ENCODE data around the gene MDFIC. TPM values are rescaled to one million over a fixed set of nuclear protein-coding genes. Genes with fewer than 3 reads are reported as not detected.

MDFIC gene, protein sequence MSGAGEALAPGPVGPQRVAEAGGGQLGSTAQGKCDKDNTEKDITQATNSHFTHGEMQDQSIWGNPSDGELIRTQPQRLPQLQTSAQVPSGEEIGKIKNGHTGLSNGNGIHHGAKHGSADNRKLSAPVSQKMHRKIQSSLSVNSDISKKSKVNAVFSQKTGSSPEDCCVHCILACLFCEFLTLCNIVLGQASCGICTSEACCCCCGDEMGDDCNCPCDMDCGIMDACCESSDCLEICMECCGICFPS
- 6.7 to 8.6 TPM (median 8.5 TPM) in 3 replicates for polyA plus RNA-seq
- 20.6 TPM for polyA plus RNA-seq (2011; ENCODE audit: low read depth)
- polyA plus RNA-seq (2011; cell fraction: cytosol; rRNA removed) = 5.2 and 11.7 TPM in 2 replicates
- polyA plus RNA-seq (2011; cell fraction: nucleus; rRNA removed) = 3.9 and 4.8 TPM in 2 replicates
- polyA plus RNA-seq (2012; ENCODE audit: low replicate concordance) = 7.0 and 8.4 TPM in 2 replicates
- 3.3 to 8.6 TPM (median 6.9 TPM) in 3 replicates for polyA minus RNA-seq
- polyA minus RNA-seq (2011; cell fraction: cytosol; rRNA and poly(A)+ RNA removed) = 8.4 TPM
- polyA minus RNA-seq (2011; cell fraction: nucleus; rRNA and poly(A)+ RNA removed) = 1.6 and 2.7 TPM in 2 replicates

DNA sequence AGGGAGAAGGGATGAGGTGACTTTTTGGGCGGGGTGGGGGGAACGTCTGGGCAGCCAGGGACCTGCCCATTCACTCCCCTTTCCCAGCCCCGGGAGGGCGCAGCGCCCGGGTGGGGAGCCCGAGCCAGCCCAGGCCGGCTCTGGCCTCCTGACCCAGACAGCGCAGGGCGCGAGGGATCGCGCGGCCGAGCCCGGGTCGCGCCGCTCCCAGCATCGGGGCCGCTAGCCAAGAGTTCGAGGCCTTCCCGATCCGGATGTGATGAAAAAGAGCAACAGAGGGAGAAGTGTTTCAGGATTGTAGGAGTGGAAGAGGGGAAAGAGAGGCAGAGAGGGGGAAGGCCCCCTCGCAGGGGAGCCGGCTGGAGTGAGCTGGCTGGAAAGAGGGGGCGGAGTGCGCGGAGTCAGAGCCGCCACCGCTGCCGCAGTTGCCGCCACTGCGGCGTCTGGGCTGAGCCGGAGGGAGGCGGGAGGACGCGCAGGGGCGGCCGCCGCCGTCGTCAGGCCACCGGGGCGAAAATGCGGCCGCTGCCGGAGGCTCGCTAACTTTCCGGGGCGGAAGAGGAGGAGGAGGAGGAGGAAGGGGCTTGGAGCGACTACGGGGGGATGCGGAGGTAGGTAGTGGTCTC, at the start of gene MDFIC:
Gene MDFIC (plus strand): TSS at position 69 of the 626 bp plus-strand sequence. CDS start 940 bp downstream, outside the sequence.
- dilution Hi-C loops (cut with MboI; ENCODE audit: extremely low pct_ligation_motif_present, low sequenced_read_pairs) = no loop called here
- DNase-seq (ENCODE audit: low read depth, low spot score) = no peak
- H3K4me1 ChIP-seq (ENCODE audit: control insufficient read depth, extremely low read depth, insufficient read depth, low read length) = peaks cover 16% of the 10 kb centered on the region

DNA sequence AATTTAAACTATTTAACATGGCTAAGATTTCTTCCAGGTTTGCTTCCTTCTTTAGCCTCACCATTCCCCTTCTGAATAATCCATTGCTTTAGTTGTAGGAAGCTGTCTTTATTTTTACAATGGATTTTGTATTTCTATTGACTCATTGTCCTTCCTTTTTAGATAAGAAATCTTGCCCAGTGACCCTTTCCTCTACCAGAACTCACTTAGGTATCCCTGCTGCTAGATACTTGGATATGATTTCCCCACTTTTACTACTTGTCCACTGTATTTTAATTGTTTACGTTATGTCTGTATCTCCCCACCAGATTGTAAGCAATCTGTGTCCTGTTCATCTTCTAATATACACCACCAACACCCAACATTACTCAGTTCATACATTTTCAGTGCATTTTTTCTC, 47.7 kb upstream of the MDFIC start:
- no peaks in the 10 kb centered on the region for H3K9me1 ChIP-seq (ENCODE audit: control insufficient read depth, extremely low read depth, insufficient read depth, low read length)
- H2AFZ ChIP-seq (ENCODE audit: control insufficient read depth, low read length) = no peak overlapping the region
- H3K9me3 ChIP-seq (ENCODE audit: control insufficient read depth, low read depth, low read length) = no peaks in the 10 kb centered on the region
- dilution Hi-C loops (cut with MboI; ENCODE audit: extremely low pct_ligation_motif_present, low sequenced_read_pairs) = no loop called here
- H3K4me3 ChIP-seq (ENCODE audit: control insufficient read depth in 2 of 3, extremely low read depth in 1 of 3, insufficient read depth in 2 of 3, low read depth in 1 of 3, low read length in 3 of 3) = no peak overlapping the region
- H3K9ac ChIP-seq (ENCODE audit: control insufficient read depth, extremely low read depth, insufficient read depth, low read length) = no peak overlapping the region
- no peak overlapping the region for H3K27ac ChIP-seq (ENCODE audit: control insufficient read depth, insufficient read depth, low read length)
- no peaks in the 10 kb centered on the region for H4K20me1 ChIP-seq (ENCODE audit: control insufficient read depth, extremely low read depth, insufficient read depth, low read length)
- H3K79me2 ChIP-seq (ENCODE audit: control insufficient read depth, insufficient read depth, low read length) = no peaks in the 10 kb centered on the region
- TF ChIP-seq, protein P1, sequence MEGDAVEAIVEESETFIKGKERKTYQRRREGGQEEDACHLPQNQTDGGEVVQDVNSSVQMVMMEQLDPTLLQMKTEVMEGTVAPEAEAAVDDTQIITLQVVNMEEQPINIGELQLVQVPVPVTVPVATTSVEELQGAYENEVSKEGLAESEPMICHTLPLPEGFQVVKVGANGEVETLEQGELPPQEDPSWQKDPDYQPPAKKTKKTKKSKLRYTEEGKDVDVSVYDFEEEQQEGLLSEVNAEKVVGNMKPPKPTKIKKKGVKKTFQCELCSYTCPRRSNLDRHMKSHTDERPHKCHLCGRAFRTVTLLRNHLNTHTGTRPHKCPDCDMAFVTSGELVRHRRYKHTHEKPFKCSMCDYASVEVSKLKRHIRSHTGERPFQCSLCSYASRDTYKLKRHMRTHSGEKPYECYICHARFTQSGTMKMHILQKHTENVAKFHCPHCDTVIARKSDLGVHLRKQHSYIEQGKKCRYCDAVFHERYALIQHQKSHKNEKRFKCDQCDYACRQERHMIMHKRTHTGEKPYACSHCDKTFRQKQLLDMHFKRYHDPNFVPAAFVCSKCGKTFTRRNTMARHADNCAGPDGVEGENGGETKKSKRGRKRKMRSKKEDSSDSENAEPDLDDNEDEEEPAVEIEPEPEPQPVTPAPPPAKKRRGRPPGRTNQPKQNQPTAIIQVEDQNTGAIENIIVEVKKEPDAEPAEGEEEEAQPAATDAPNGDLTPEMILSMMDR (optimal IDR thresholded peaks at IDR 0.05 in 1 of 3, IDR thresholded peaks at IDR 0.05 in 1 of 3, conservative IDR thresholded peaks at IDR 0.05 in 1 of 3; ENCODE audit: extremely low read depth in 1 of 3, insufficient read depth in 2 of 3, low read length in 3 of 3) = no peak
- no peak for TF ChIP-seq EZH2 (IDR thresholded peaks at IDR 0.05; ENCODE audit: low read length)
- FAIRE-seq (no peak), DNase-seq (ENCODE audit: low read depth, low spot score) (no peak)
- H3K27me3 ChIP-seq (ENCODE audit: control insufficient read depth, extremely low read depth, insufficient read depth, low read length) = no peaks in the 10 kb centered on the region
- no peak overlapping the region for H3K4me2 ChIP-seq (ENCODE audit: control insufficient read depth, extremely low read depth, insufficient read depth, low read depth, low read length)
- H3K4me1 ChIP-seq (ENCODE audit: control insufficient read depth, extremely low read depth, insufficient read depth, low read length) = no peaks in the 10 kb centered on the region
- no peaks in the 10 kb centered on the region for H3K36me3 ChIP-seq (ENCODE audit: control insufficient read depth in 2 of 2, extremely low read depth in 1 of 2, insufficient read depth in 2 of 2, low read length in 2 of 2)

More for the DNA sequence above, at the start of gene MDFIC:
- Histone ChIP-seq H3K9ac (ENCODE audit: control insufficient read depth, extremely low read depth, insufficient read depth, low read length) (peak within 1 kb of the TSS; percentile 80), H3K79me2 (ENCODE audit: control insufficient read depth, insufficient read depth, low read length) (no peaks in the 10 kb centered on the region), H2AFZ (ENCODE audit: control insufficient read depth, low read length) (peak within 1 kb of the TSS; percentile 95), H3K27ac (ENCODE audit: control insufficient read depth, insufficient read depth, low read length) (peak within 1 kb of the TSS; percentile 61), H3K36me3 (ENCODE audit: control insufficient read depth in 2 of 2, extremely low read depth in 1 of 2, insufficient read depth in 2 of 2, low read length in 2 of 2) (no peaks in the 10 kb centered on the region), H3K9me3 (ENCODE audit: control insufficient read depth, low read depth, low read length) (no peaks in the 10 kb centered on the region), H3K9me1 (ENCODE audit: control insufficient read depth, extremely low read depth, insufficient read depth, low read length) (no peaks in the 10 kb centered on the region), H3K4me2 (ENCODE audit: control insufficient read depth, extremely low read depth, insufficient read depth, low read depth, low read length) (peak within 1 kb of the TSS; percentile 96), H4K20me1 (ENCODE audit: control insufficient read depth, extremely low read depth, insufficient read depth, low read length) (no peaks in the 10 kb centered on the region), H3K4me3 (ENCODE audit: control insufficient read depth in 2 of 3, extremely low read depth in 1 of 3, insufficient read depth in 2 of 3, low read depth in 1 of 3, low read length in 3 of 3) (peak within 1 kb of the TSS; percentile 65 to 91 (median 79)), H3K27me3 (ENCODE audit: control insufficient read depth, extremely low read depth, insufficient read depth, low read length) (no peaks in the 10 kb centered on the region)
- FAIRE-seq = no peak
- TF ChIP-seq, protein P1 (optimal IDR thresholded peaks at IDR 0.05 in 1 of 3, IDR thresholded peaks at IDR 0.05 in 1 of 3, conservative IDR thresholded peaks at IDR 0.05 in 1 of 3; ENCODE audit: extremely low read depth in 1 of 3, insufficient read depth in 2 of 3, low read length in 3 of 3) = no peak
- TF ChIP-seq EZH2 (IDR thresholded peaks at IDR 0.05; ENCODE audit: low read length) = no peak

Measured in keratinocyte (primary cell).